GM18520 (cell line): ENCODE measurements around the gene KSR1.

Source experiments
- ATAC-seq: cut with Tn5 transposase; IDR thresholded peaks from one replicate; pipeline ENCODE4 v1.9.1; 2021; ENCODE audit not compliant: unreplicated experiment

KSR1 gene

GRCh38 chr17:27603880-27604794, 147.9 kb downstream of the KSR1 start:
- no peak for ATAC-seq

GRCh38 chr17:27605409-27605808, 149.2 kb downstream of the KSR1 start:
- ATAC-seq, result no peak

- no peak for ATAC-seq
Measured at GRCh38 chr17:27607521-27608091, 151.4 kb downstream of the KSR1 start.

- peak; percentile 58 for ATAC-seq
Measured at GRCh38 chr17:27608328-27609230, 152.3 kb downstream of the KSR1 start.

GRCh38 chr17:27609611-27610303, 153.5 kb downstream of the KSR1 start:
- no peak for ATAC-seq

- no peak for ATAC-seq
Measured at GRCh38 chr17:27610304-27610677, 154.0 kb downstream of the KSR1 start.

- no peak for ATAC-seq
Measured at GRCh38 chr17:27612160-27612770, 156.0 kb downstream of the KSR1 start.

- no peak for ATAC-seq
Measured at GRCh38 chr17:27613433-27613832, 157.2 kb downstream of the KSR1 start.

GRCh38 chr17:27615121-27615520, 158.9 kb downstream of the KSR1 start:
- no peak for ATAC-seq

GRCh38 chr17:27616414-27616813, 160.2 kb downstream of the KSR1 start:
- ATAC-seq, result no peak

GRCh38 chr17:27618417-27618816, 162.2 kb downstream of the KSR1 start:
- ATAC-seq, result no peak

GRCh38 chr17:27620721-27621120, 164.5 kb downstream of the KSR1 start:
- ATAC-seq, result no peak

- no peak for ATAC-seq
Measured at GRCh38 chr17:27621536-27621935, 165.3 kb downstream of the KSR1 start.

GRCh38 chr17:27621942-27622559, 165.8 kb downstream of the KSR1 start:
- no peak for ATAC-seq

GRCh38 chr17:27622986-27623385, 166.7 kb downstream of the KSR1 start:
- no peak for ATAC-seq

GRCh38 chr17:27623614-27624013, 167.4 kb downstream of the KSR1 start:
- ATAC-seq, result no peak

- ATAC-seq, result no peak
Measured at GRCh38 chr17:27624539-27624938, 168.3 kb downstream of the KSR1 start.

GRCh38 chr17:27625856-27626255, 169.6 kb downstream of the KSR1 start:
- ATAC-seq, result no peak

- no peak for ATAC-seq
Measured at GRCh38 chr17:27627514-27627913, 171.3 kb downstream of the KSR1 start.

- ATAC-seq, result no peak
Measured at GRCh38 chr17:27628376-27628775, 172.1 kb downstream of the KSR1 start.
